NCI-H510A treated with DMSO at 0.1 percent for 48 hours (cell line): Measurements from ENCODE around the gene CEP131.
"Not testable (repeated sequence)": the region's sequence is repeated elsewhere in the genome, so short reads cannot be mapped to it uniquely, and the experiment has no call there.

Experiments
- DNase-seq: peaks from one replicate; lab custom pipeline; 2025; lab: John Stamatoyannopoulos, UW

The CEP131 gene

DNA sequence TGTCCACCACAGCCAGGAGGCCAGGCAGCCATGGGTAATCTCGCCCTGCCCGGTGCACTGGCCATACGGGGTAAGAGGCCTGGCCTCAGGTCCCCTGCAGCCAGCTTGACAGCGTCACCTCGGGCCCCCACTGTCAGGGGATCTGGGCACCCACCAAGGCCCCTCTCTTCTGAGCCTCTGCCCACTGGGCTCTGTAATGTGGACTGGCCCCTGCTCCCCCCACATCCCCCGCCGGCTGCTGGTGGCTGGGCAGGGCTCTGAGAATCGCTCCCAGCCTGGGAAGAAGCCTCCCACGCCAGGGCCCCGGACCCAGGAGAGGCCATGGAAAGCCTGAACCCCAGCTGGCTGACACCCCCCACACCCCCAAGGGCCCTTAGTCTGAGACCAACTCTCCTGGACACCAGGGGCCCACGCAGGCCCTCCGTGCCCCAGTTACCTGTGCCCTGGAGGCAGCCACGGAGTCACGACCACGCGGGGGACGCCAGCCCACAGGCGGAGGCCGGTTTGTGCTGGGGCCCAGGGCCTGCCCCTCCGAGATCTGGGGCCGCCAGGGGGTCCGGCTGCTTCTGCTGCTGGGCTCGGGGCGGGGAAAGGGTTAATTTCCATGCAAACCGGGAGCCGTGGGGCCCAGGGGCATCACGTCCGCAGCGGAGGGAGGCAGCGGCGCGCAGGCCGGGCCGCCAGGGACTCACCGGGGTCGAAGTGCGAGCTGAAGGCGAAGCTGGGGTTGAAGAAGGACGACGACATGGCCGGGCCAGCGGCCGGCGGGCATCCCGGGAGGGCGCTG, 57.3 kb downstream of the CEP131 start, which contains the start of gene PVALEF:
TSS of gene PVALEF (plus strand) at position 262 of the 787 bp plus-strand sequence. CDS start 15,720 bp downstream, outside the sequence.
- no peak for DNase-seq

DNA sequence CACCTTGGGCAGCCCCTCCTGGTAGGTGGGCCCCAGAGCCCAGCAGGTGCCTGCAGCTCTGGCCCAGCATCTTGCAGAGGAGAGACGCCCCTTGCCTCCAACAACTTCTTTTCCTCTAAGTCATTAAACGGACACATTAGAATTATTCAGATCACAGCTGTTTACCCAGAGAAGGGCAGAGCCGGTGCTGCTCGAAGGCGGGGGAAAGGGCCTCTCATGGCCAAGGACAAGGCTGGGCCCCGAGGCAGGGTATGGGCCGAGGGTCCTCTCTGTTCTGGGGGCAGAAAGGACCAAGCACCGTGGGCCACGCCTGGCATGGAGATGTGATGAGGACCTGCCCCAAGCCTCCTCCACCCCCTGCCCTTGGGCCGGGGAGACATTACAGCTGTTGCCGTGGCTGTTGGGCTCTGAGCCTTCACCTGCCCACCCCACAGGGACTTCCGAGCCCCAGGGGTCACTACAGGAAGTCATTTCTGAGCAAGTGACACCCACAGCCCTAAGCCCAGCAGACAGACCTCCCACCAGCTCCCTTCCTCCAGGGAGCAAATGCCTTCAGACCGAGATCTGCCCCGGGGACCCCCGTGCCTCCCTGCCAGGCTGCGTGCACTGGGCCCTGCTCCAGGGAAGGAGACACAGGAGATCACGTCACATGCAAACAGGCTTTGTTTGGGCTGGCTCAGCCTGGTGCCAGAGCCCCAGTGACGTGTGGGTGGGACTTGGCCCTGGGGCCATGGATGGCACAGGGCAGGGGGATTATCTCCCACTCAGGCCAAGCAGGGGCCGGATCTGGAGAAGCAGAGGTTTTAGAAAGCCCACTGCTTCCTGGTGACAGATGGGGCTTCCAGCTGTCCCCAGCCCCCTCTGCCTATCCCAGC, 58.2 kb downstream of the CEP131 start:
- DNase-seq: no peak

DNA sequence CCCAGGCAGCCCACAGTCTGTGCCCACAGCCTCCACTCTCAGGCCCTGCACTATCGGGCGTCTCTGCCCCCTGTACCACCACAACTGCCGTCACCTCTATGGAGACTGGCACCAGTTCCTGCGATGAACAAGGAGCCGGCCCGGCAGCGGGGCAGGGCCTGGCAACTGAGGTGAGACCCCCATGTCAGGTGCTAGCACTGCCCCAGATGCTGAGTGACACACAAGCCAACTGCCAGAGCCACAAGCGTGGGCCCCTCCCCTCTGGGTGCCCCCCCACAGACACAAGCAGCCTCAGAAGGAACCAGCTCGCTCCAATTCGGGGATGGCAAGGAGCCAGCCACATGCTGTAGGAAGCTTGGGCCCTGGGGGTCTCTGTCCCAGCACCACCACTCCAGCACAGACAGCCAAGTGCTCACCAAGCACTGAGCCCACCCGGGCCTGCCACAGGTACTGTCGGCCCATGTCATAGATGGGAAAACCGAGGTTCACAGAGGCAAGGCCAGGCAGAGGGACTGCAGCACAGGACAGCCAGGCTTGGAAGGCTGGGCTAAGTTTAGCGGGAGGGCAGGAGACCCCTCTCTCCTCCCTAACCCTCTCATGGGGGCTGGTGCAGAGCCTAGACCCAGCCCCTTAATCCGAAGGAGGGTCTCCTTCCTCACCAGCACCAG, 58.9 kb downstream of the CEP131 start:
- DNase-seq: no peak

DNA sequence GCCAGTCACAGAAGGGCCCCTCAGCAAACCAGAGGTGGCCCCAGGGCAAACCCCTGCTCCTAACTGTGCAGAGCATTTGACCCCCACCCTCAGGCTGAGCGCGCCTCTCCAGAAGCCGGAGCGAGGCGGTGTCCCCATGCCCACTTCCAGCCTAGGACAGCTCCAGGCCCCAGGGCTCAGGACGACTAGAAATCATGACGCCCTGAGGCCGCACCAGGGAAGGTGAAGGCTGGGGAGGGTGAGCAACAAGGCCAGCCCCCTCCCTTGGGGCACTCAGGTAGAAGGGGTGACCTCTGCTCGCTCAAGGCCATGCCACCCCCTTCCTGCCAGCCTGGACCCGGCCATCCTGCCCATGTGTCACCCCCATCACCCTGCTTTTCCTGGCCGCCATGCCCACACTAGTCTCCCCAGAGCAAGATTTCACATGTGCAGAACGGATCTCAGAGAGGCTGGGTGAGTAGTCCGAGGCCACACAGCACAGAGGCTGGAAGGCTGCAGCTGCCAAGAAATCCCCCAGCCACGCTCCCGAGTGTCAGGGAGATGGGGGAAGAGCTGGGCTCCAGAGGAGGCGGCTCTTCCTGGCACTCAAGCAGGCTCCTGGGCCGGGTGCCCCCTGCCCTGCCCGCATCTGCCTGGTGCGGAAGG, 59.6 kb downstream of the CEP131 start:
- no peak for DNase-seq

DNA sequence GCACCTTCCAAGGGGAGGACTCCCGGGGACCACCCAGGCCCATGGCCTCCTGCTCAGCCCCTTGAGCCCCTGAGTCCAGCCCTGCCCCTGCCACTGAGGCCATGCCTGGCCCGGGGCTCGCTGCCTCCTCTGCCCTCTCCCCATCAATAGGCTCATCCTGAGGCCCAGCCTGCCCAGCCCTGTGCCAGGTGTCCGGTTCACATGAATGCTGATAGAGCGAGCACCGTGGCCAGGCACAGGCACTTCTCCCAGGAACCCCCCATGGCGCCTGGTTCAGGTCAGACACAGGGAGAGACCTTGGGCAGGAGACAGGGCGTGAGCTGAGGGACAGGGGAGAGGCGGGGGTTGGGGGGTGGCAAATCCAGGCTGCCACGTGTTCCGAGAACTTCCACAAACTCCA, 60.3 kb downstream of the CEP131 start:
- no peak for DNase-seq

DNA sequence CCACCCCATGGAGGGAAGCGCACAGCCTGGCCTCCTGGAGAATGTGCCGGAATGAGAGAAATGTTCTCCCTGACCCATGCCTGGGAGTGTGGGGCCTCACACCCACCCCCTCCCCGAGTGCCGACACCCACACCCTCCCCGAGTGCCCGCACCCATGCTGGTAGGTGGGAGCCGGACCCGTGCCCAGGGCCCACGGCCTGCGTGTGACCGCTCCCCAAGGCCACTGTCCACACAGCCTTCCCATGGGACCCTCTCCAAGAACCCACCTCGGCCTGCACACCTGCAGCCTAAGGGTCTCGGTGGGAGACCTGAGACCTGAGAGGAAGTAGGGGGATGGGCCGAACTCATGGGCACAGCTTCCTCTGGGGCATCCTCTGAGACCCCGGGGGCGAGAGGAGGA, 60.8 kb downstream of the CEP131 start:
- no peak for DNase-seq

DNA sequence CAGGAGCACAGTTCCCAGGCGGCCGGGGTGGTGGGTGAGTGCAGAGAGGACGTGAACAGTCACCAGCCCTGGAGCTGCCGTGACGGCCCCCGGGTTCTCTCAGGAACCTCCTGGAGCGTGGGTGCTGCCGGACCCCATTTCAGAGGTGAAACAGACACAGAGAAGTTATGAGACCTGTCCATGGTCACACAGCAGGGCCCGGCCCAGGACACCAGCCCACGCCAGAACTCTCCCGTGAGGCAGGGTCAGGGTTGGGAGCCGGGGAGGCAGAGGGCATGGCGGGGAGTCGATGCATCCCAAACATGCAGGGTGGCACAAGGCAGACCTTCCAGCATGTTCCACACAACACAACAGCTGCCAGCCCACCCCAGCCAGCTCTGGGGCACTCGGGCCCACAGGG, 61.2 kb downstream of the CEP131 start:
- no peak for DNase-seq

DNA sequence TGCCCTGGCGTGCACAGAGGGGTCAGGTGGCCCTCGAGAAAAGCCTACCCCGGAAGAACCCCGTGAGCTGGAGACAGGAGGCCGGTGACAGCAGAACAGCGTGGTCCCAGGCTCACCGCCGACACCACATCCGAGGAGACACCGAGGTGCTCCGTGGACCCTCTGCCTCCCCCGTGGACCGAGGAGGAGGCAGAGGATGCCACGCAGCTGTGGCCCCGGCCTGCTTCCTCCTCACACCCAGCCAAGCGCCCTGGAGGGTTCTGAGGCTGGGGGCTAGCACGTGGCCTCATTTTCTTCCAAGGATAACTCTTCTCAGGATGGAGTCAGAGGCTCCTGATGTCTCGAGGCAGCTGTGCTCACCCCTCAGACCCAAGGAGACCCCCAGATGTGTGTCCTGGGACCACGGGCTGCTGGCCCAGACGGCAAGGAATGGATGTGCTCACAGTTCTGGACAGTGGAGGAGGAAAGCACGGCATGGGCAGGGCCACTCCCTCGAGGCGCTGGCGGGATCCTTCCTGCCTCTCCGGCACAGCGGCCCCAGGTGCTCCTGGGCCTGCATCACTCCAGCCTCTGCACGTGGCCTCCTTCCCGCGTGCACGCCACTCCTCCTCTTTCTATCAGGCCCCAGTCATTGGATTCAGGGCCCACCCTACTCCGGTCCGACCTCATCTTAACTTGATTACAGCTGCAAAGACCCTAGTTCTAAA, 61.9 kb downstream of the CEP131 start:
- DNase-seq: no peak

DNA sequence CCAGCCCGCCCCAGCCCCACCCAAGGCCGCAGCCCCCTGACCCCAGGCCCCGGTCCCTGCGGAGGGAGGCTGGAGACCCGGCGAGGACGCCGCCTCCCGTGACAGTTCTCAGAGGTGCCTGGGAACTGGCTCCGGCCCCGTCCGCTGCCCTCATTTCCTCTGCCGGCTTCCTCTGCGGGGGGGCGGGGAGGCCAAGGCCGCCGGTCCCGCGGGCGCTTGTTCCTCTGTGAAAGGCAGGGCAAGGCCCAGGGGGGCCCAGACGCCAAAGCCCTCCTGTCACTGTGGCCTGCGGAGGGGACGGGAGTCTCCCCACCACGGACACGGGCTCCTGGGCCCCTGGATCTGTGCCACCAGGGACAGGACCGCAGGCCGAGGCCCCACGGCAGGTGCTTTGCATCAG, 62.5 kb downstream of the CEP131 start:
- DNase-seq: no peak

DNA sequence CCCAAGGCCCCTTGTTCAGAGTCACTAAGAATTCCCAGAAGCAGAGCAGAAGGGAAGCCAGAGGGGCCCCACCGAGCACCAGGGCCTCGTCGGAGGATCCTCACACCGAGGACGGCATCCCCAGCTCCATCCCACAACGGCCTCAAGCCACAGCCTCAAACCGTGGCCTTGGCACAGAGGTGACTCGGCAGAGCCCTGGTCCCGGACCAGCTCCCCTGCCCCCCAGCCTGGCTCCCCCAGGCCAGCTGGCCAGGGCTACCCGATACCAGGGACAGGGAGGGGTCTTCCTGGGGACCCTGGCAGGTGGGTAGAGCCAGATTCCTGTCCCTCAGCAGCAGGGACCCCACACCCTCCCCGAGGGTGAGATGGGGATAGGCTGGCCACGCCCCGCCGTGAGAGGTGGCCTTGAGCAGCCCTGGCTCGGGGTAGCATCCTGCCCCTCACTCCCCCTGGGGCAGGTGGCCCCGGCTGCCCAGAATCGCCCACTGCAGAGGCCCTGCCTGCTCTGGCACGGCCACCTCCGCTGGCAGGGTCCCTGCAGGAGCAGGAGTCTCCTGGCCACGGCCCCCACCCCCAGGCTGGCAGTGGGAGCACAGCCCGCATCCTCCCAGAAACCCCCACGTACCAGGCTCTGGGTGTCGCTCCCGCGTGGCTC, 63.0 kb downstream of the CEP131 start:
- no peak for DNase-seq

DNA sequence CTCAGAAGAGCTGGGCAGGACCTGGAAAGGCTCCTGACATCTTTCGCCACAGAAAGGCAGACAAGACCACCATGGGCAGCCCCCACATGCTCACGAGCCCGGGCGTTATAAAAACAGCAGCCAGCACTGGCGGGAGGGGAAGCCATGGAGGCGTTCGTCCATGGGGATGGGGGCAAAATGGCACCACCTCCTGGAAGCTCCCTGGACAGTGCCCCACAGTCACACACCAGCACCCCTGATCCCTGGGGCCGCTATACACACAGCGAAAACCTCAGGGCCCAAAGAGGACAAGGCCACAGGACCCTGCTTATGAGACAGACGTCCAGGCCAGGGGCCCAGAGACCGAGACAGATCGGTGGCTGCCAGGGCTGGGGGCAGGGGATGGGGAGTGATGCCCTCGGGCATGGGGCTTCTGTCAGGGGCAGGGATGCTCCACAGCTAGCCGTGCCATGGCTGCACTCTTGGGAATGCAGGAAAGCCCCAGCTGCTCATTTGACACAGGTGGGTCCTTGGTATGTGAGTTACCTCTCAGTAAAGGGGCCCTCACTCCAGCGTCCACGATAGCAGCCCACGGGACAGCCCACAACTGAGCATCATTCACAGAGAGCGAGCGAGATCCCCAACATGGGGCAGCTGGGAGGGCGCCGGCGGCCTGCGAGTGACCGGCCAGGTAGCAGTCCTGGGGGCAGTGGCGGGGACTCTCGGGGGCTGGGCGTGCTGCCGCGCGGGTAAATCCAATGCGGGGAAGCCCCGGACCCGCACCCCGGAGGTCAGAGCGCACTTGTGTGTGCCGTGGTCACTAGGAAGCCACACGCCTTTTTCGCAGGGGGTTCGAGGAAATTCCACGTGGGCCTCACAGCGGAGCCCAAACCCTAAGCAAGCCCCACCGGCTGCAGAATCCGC, 63.8 kb downstream of the CEP131 start:
- DNase-seq: no peak

DNA sequence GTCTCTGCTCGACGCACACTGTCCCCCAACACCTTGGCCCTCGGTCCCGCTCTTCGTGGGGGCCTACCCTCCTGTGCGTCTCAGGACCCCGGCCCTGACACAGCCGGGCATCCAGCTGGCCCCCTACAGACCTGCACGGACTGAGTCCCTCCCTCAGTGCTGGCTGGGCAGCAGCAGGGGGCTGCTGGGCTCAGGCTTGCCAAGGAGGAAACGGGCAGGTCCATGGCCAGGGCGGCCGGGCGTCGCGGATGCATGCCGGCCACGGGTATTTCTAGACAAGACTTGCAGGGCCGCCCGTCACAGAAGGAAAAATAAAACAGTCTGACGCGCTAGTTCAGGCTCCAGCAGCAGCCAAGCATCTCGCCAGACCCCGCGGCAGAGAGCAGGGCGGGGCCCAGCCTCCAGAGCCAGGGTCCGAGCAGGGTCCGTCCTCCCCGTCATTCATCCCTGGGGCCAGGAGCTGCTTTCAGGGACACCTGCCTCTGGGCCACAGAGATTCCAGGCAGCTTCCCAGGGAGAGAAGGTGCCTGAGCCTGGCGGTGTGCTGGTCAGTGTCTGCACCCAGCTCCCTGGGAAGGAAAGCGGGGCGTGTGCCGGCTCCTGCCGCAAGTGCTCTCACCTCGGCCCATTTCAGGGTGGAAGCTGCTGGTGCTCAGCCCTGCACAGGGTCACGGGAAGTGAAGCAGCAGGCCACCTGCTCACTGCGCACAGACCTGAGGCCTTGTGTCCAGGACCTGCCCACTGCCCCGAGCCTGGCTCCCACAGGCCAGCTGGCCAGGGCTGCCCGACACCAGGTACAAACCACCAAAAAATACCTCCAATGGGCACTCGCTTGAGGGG, 64.7 kb downstream of the CEP131 start:
- DNase-seq: no peak

DNA sequence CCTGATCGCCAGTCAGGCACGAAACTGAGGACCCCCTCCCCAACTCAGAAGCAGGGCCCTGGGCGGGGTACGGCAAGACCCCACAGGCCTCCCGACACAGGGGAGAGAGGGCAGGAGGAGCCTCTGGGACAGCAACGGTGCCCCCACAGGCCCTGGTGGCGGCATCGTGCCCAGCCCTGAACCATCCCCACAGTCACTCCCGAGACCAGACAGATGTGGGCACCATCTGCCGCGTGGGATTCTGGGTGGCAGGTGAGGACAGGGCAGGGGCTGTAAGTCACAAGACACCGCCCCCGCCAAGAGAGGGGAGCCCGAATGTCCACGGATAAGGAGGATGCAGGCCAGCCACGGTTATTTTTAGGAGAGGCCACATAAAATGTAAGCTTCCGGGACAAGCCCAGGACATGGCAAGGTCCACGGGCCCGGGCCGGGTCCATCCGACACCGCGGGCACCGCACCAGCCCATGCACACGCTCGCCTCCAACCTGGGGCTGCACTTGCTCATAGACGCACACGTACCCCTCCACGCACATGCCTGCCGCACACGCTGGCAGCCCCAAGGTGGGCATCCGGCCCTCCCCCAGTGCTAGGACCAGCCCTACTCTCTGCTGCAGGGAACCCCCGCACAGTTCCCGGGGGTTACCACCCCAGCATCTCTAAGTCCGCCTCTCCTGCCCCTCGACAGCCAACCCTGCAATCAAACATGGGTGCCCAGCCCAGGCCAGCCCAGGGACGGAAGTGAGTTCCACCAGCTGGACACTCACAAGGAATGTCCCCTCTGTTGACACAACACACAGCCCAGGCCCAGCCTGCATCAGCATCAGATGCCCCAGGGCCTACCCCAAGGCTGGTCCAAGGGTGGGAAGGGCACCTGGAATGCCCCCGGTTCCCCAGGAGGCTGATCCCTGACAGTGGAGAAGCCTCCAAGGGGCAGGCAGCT, 65.6 kb downstream of the CEP131 start:
- DNase-seq: no peak

DNA sequence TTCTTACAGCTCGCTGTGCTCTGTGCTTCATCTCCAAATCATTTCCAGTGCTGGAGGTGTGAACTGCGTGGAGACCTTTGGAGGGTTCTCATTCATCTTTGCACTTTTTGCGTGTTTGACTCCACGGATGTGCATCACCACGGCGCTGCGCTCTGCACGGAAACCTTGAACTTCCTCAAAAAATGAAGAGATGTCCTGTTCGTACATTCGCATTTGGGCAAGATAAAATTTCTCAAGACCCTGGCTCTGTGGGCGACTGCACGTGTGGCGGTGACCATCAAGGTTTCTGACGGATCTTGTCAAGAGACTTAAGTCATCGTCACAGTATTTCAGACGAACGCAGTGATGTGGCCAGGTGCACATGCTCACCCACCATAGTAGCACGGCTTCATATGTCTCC, 67.8 kb downstream of the CEP131 start:
- no peak for DNase-seq

DNA sequence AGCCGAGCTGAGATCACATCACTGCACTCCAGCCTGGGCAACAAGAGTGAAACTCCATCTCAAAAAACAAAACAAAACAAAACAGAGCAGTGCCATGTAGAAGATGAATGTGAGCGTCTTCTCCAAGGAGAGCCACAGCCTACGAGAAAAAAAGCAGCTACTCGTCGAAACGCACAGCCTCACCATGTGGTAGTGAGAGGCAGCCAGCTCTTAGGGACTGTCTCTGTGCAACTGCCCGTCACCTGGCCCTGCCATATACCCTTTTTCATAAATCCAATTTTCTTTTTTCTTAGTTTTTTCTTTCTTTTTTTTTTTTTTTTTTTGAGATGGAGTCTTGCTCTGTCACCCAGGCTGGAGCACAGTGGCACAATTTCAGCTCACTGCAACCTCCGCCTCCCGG, 68.7 kb downstream of the CEP131 start:
- not testable (repeated sequence) for DNase-seq

DNA sequence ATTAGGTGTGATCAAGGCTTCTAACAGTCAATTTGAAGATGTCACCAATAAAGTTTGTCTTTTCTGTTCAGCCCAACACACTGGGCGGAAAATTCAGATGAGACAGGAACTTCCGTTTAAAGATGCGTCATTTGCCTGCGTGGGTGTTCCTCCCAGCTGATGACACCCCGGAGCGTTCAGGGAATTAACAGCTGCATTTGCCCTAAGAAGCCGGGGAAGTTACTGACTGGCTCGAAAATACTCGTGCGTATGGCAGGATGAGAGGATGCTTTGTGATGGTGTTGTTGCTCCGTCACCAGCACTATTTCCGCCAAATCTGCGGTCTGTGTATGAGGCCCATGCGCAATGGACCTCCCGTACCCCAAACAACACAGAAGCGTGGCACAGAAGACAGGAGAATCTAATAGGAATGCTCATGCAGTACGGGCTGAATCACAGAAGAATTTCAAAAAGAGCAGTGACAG, 69.4 kb downstream of the CEP131 start:
- no peak for DNase-seq

DNA sequence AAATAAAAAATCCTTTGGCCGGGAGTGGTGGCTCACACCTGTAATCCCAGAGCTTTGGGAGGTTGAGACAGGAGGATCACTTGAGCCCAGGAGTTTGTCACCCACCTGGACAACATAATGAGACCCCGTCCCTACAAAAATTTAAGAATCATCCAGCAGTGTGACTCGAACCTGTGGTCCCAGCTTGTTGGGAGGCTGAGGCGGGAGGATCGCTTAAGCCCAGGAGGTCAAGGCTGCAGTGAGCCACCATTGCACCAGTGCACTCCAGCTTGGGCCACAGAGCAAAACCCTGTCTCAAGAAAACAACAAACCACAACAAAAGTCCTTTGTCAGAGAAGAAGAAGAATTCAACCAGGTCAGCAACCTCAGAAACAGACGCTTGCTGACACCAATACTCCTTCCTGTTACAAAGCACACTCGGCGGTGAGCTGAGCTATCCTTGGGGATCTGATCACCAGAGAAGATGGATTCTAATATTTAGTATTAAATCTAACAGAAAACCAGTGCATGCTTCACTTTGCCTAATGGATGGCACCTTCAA, 70.4 kb downstream of the CEP131 start:
- DNase-seq: no peak
